OCI-LY7 (cell line): ENCODE data around the gene SAE1. TPM values are rescaled to one million over a fixed set of nuclear protein-coding genes. Genes with fewer than 3 reads are reported as not detected.
A peak's percentile ranks its signal among the peaks of the same experiment; 100 is the strongest.

Experiments
- BruUV-seq: library from RNA; stranded (reverse); fragments of 400-500 nt; replicated peaks from 2 replicates; lab custom pipeline; 2021; lab: Mats Ljungman, UMichigan
- CTCF ChIA-PET: fragments of 300-600 bp; sonication (Branson Sonifier 250); formaldehyde crosslinking; loops from one replicate; lab custom pipeline; 2022; ENCODE audit warnings: antibody characterized with exemption; ENCODE audit not compliant: unreplicated experiment; lab: Charles Lee
- POLR2A ChIA-PET: fragments of 300-600 bp; sonication (Branson Sonifier 250); formaldehyde crosslinking; loops from one replicate; lab custom pipeline; 2022; ENCODE audit warnings: antibody characterized with exemption; lab: Charles Lee
- DNase-seq: peaks from one replicate; pipeline ENCODE4 v3.0.0-alpha.2; 2015; ENCODE audit warnings: low spot score
- H2AFZ ChIP-seq: fragments of 200-600 bp; sonication (generic), shearing (Covaris generic); 2 replicates; pipeline ENCODE4 v1.6.1; 2014; ENCODE audit warnings: mild to moderate bottlenecking, antibody characterized with exemption, low read length, moderate library complexity
- H3K27ac ChIP-seq: fragments of 200-600 bp; sonication (generic); 2 replicates; pipeline ENCODE4 v1.5.1; 2014; ENCODE audit warnings: mixed run types, low read depth, mild to moderate bottlenecking, moderate library complexity, low read length, inconsistent platforms; ENCODE audit not compliant: poor library complexity, severe bottlenecking
- H3K36me3 ChIP-seq: fragments of 200-600 bp; sonication (generic); 2 replicates; pipeline ENCODE4 v1.6.1; 2014; ENCODE audit warnings: mild to moderate bottlenecking, antibody characterized with exemption, low read length, moderate library complexity, mixed read lengths; ENCODE audit not compliant: insufficient read depth
- H3K4me1 ChIP-seq: fragments of 200-600 bp; sonication (generic); 2 replicates; pipeline ENCODE4 v1.5.1; 2014; ENCODE audit warnings: mild to moderate bottlenecking, low read length; ENCODE audit not compliant: insufficient read depth, poor library complexity, severe bottlenecking
- H3K4me2 ChIP-seq: fragments of 200-600 bp; sonication (generic); 2 replicates; pipeline ENCODE4 v1.6.1; 2014; ENCODE audit warnings: mild to moderate bottlenecking, low read length
- H3K4me3 ChIP-seq: fragments of 200-600 bp; sonication (generic); 2 replicates; pipeline ENCODE4 v1.5.1; 2014; ENCODE audit warnings: mild to moderate bottlenecking, low read depth, low read length; ENCODE audit not compliant: poor library complexity, severe bottlenecking
- H3K79me2 ChIP-seq: fragments of 200-600 bp; sonication (generic); 2 replicates; pipeline ENCODE4 v1.6.1; 2016; ENCODE audit warnings: low read depth, mild to moderate bottlenecking, low read length, moderate library complexity, mixed read lengths; ENCODE audit not compliant: insufficient read depth
- H3K9me2 ChIP-seq: fragments of 200-600 bp; sonication (generic); 2 replicates; pipeline ENCODE4 v1.6.1; 2016; ENCODE audit warnings: mild to moderate bottlenecking, low read length, mixed read lengths; ENCODE audit not compliant: insufficient read depth
- H3K9me3 ChIP-seq: fragments of 200-600 bp; sonication (generic); 2 replicates; pipeline ENCODE4 v1.6.1; 2014; ENCODE audit warnings: mild to moderate bottlenecking, mixed run types, low read length, mixed read lengths
- H4K20me1 ChIP-seq: fragments of 200-600 bp; sonication (generic); 2 replicates; pipeline ENCODE4 v1.6.1; 2014; ENCODE audit warnings: mild to moderate bottlenecking, antibody characterized with exemption, low read length, moderate library complexity, mixed read lengths; ENCODE audit not compliant: insufficient read depth
- CTCF ChIP-seq: fragments of 200-600 bp; sonication (generic); conservative IDR thresholded peaks from 2 replicates; pipeline ENCODE4 v1.5.1; 2014; ENCODE audit warnings: mild to moderate bottlenecking, antibody characterized with exemption, low read length, moderate library complexity, mixed read lengths
- EZH2phosphoT487 ChIP-seq: fragments of 200-600 bp; sonication (generic); IDR thresholded peaks from 2 replicates; pipeline ENCODE4 v1.6.1; 2018; ENCODE audit warnings: low read depth, borderline replicate concordance, mild to moderate bottlenecking, mixed run types, antibody characterized with exemption, low read length, moderate library complexity, mixed read lengths
- intact Hi-C: fragments of 100-400 bp; cut with micrococcal nuclease; formaldehyde crosslinking; loops from one replicate; pipeline ENCODE4 v1.10.0; 2022; ENCODE audit not compliant: unreplicated experiment
- total RNA-seq, 2 experiments: library from RNA; depleted of rRNA in 1 of 2; stranded (reverse); fragments of >200 nt in 1 of 2; shearing (Covaris generic) in 1 of 2; gene quantifications; 2 replicates each; pipeline ENCODE4 v1.2.3, GENCODE V29; 2014 to 2022

SAE1 gene
- total RNA-seq, 2 experiments from 2014 or later, result 144 to 165 TPM

- CTCF ChIA-PET, result no interaction called here
- POLR2A ChIA-PET, result no interaction called here
- TSS peak; percentile 70 for BruUV-seq
- Histone ChIP-seq H3K9me3 (no peaks in the 10 kb centered on the region), H3K4me3 (peak overlapping the region; percentile 94), H3K4me1 (peaks cover 44% of the 10 kb centered on the region), H3K27ac (peak overlapping the region; percentile 93), H3K79me2 (peaks cover 57% of the 10 kb centered on the region), H4K20me1 (no peaks in the 10 kb centered on the region), H3K4me2 (peak overlapping the region; percentile 100), H2AFZ (no peak overlapping the region), H3K36me3 (peaks cover 57% of the 10 kb centered on the region), H3K9me2 (no peaks in the 10 kb centered on the region)
- no peak for TF ChIP-seq EZH2phosphoT487
- TF ChIP-seq CTCF, result no peak
- peak; percentile 60 for DNase-seq
- intact Hi-C loops, result loop anchor here (5.0 to 10.0 kb wide), 2 partner anchors 34 to 256 kb away; partner anchors contain the start of gene AP2S1
Measured at GRCh38 chr19:47111006-47111621, 19.5 kb upstream of the SAE1 start.

GRCh38 chr19:47111682-47112165 is 18.9 kb upstream of the SAE1 start:
- H3K79me2 ChIP-seq, result peaks cover 52% of the 10 kb centered on the region
- no peaks in the 10 kb centered on the region for H3K9me2 ChIP-seq
- CTCF ChIA-PET, result no interaction called here
- peak overlapping the region; percentile 94 for H3K4me3 ChIP-seq
- POLR2A ChIA-PET, result no interaction called here
- peaks cover 51% of the 10 kb centered on the region for H3K36me3 ChIP-seq
- TSS peak; percentile 55 for BruUV-seq
- H3K27ac ChIP-seq, result peak overlapping the region; percentile 93
- no peak for TF ChIP-seq EZH2phosphoT487
- no peak for TF ChIP-seq CTCF
- H3K9me3 ChIP-seq, result no peaks in the 10 kb centered on the region
- DNase-seq, result no peak
- intact Hi-C loops, result loop anchor here (5.0 to 10.0 kb wide), 2 partner anchors 34 to 257 kb away; partner anchors contain the start of gene AP2S1
- peaks cover 44% of the 10 kb centered on the region for H3K4me1 ChIP-seq
- no peaks in the 10 kb centered on the region for H4K20me1 ChIP-seq
- peak overlapping the region; percentile 100 for H3K4me2 ChIP-seq
- no peak overlapping the region for H2AFZ ChIP-seq
